HuH-7 (cell line): Measurements from ENCODE around the gene TREML1.
"Not testable (repeated sequence)": the region's sequence is repeated elsewhere in the genome, so short reads cannot be mapped to it uniquely, and the experiment has no call there.

Experiments used
- DNase-seq: peaks from one replicate; pipeline ENCODE4 v3.0.0; 2011; ENCODE audit warnings: low spot score

Gene TREML1

GRCh38 chr6:41153992-41154625 is at the start of gene TREML1:
Gene TREML1 (minus strand): TSS chr6:41154347. CDS start chr6:41154288, 59 bp downstream.
- no peak for DNase-seq

- no peak for DNase-seq
Measured at GRCh38 chr6:41201764-41202173, 47.6 kb upstream of the TREML1 start.

- no peak for DNase-seq
Measured at GRCh38 chr6:41200901-41201763, 47.0 kb upstream of the TREML1 start, which contains the start of gene TREML2. Gene TREML2 (minus strand): TSS chr6:41201149. CDS start chr6:41201008, 141 bp downstream.

GRCh38 chr6:41200296-41200900 is 46.3 kb upstream of the TREML1 start:
- no peak for DNase-seq

- no peak for DNase-seq
Measured at GRCh38 chr6:41199552-41200246, 45.6 kb upstream of the TREML1 start.

- DNase-seq: no peak
Measured at GRCh38 chr6:41197234-41197633, 43.1 kb upstream of the TREML1 start.

GRCh38 chr6:41194386-41194785 is 40.2 kb upstream of the TREML1 start:
- no peak for DNase-seq

- DNase-seq: no peak
Measured at GRCh38 chr6:41193884-41194283, 39.7 kb upstream of the TREML1 start.

- no peak for DNase-seq
Measured at GRCh38 chr6:41193171-41193734, 39.1 kb upstream of the TREML1 start.

GRCh38 chr6:41191569-41191968 is 37.4 kb upstream of the TREML1 start:
- DNase-seq: peak; percentile 39

GRCh38 chr6:41190791-41191190 is 36.6 kb upstream of the TREML1 start:
- no peak for DNase-seq

- DNase-seq: no peak
Measured at GRCh38 chr6:41189967-41190366, 35.8 kb upstream of the TREML1 start.

GRCh38 chr6:41189046-41189445 is 34.9 kb upstream of the TREML1 start:
- not testable (repeated sequence) for DNase-seq

- no peak for DNase-seq
Measured at GRCh38 chr6:41187924-41188886, 34.1 kb upstream of the TREML1 start.

- no peak for DNase-seq
Measured at GRCh38 chr6:41186031-41186562, 31.9 kb upstream of the TREML1 start.

GRCh38 chr6:41184761-41185160 is 30.6 kb upstream of the TREML1 start:
- no peak for DNase-seq

GRCh38 chr6:41182069-41183034 is 28.2 kb upstream of the TREML1 start:
- peak; percentile 44 for DNase-seq

- DNase-seq: no peak
Measured at GRCh38 chr6:41181566-41181965, 27.4 kb upstream of the TREML1 start.

- no peak for DNase-seq
Measured at GRCh38 chr6:41179163-41179562, 25.0 kb upstream of the TREML1 start.
